Calu3 (cell line): Measurements from ENCODE around the gene SLC25A10. TPM values are rescaled to one million over a fixed set of nuclear protein-coding genes. Genes with fewer than 3 reads are reported as not detected.

Experiments used
- BruUV-seq: library from RNA; stranded (reverse); fragments of 400-500 nt; replicated peaks from 2 replicates; lab custom pipeline; 2021; lab: Mats Ljungman, UMichigan
- CTCF ChIA-PET: fragments of 300-600 bp; sonication (Branson Sonifier 250); formaldehyde crosslinking; loops from one replicate; lab custom pipeline; 2022; ENCODE audit warnings: antibody characterized with exemption; lab: Charles Lee
- DNase-seq: peaks from one replicate; pipeline ENCODE4 v3.0.0; 2022
- H3K27ac Mint-ChIP-seq: one replicate; pipeline ENCODE4 v1.8.0; 2022; ENCODE audit warnings: mixed read lengths; ENCODE audit not compliant: unreplicated experiment
- H3K27me3 Mint-ChIP-seq: one replicate; pipeline ENCODE4 v1.8.0; 2022; ENCODE audit warnings: mixed read lengths; ENCODE audit not compliant: unreplicated experiment
- H3K36me3 Mint-ChIP-seq: one replicate; pipeline ENCODE4 v1.8.0; 2022; ENCODE audit warnings: mild to moderate bottlenecking, moderate library complexity, mixed read lengths; ENCODE audit not compliant: insufficient read depth, unreplicated experiment
- H3K4me1 Mint-ChIP-seq: one replicate; pipeline ENCODE4 v1.8.0; 2022; ENCODE audit warnings: mild to moderate bottlenecking, low read depth, mixed read lengths; ENCODE audit not compliant: unreplicated experiment
- H3K4me3 Mint-ChIP-seq: one replicate; pipeline ENCODE4 v1.8.0; 2022; ENCODE audit warnings: mild to moderate bottlenecking, low read depth, moderate library complexity, mixed read lengths; ENCODE audit not compliant: unreplicated experiment
- H3K9me3 Mint-ChIP-seq: one replicate; pipeline ENCODE4 v1.8.0; 2022; ENCODE audit warnings: low read depth, mixed read lengths; ENCODE audit not compliant: unreplicated experiment
- CTCF ChIP-seq: fragments of 200-600 bp; IDR thresholded peaks from one replicate; pipeline ENCODE4 v1.8.0; 2022; ENCODE audit warnings: antibody characterized with exemption; ENCODE audit not compliant: unreplicated experiment
- intact Hi-C: fragments of 100-400 bp; cut with micrococcal nuclease; formaldehyde crosslinking; loops from one replicate; pipeline ENCODE4 v1.10.0; 2022; ENCODE audit not compliant: unreplicated experiment
- total RNA-seq: library from RNA; stranded (reverse); gene quantifications from 2 replicates; pipeline ENCODE4 v1.2.3, GENCODE V29; 2022

Gene SLC25A10
- total RNA-seq, 1 experiment from 2014 or later, result 72.3 TPM

- CTCF ChIA-PET, result interaction anchor here (0.6 to 1.1 kb wide), 3 partner anchors 108 to 348 kb away, joined by 3 to 4 read pairs (median 3); no protein-coding TSS in a partner anchor
- peaks cover 12% of the 10 kb centered on the region for H3K4me1 Mint-ChIP-seq
- H3K27me3 Mint-ChIP-seq, result no peaks in the 10 kb centered on the region
- no peaks in the 10 kb centered on the region for H3K9me3 Mint-ChIP-seq
- intact Hi-C loops, result no loop called here
- peak overlapping the region; percentile 85 for H3K27ac Mint-ChIP-seq
- peaks cover 64% of the 10 kb centered on the region for H3K36me3 Mint-ChIP-seq
- no peak for TF ChIP-seq CTCF
- peak overlapping the region; percentile 92 for H3K4me3 Mint-ChIP-seq
- DNase-seq, result peak; percentile 38
- no TSS peak for BruUV-seq
Measured at GRCh38 chr17:81713556-81714411, 1.7 kb downstream of the SLC25A10 start.

GRCh38 chr17:81714412-81715106 is 2.5 kb downstream of the SLC25A10 start:
- no TSS peak for BruUV-seq
- no peak for DNase-seq
- CTCF ChIA-PET, result interaction anchor here (1.1 kb wide), 1 partner anchor 107 kb away, joined by 3 read pairs; no protein-coding TSS in a partner anchor
- peak overlapping the region; percentile 92 for H3K4me3 Mint-ChIP-seq
- H3K27ac Mint-ChIP-seq, result no peak overlapping the region
- peaks cover 12% of the 10 kb centered on the region for H3K4me1 Mint-ChIP-seq
- peaks cover 63% of the 10 kb centered on the region for H3K36me3 Mint-ChIP-seq
- H3K9me3 Mint-ChIP-seq, result no peaks in the 10 kb centered on the region
- TF ChIP-seq CTCF, result no peak
- no peaks in the 10 kb centered on the region for H3K27me3 Mint-ChIP-seq
- intact Hi-C loops, result no loop called here

GRCh38 chr17:81715107-81715871 is 3.2 kb downstream of the SLC25A10 start:
- peaks cover 61% of the 10 kb centered on the region for H3K36me3 Mint-ChIP-seq
- intact Hi-C loops, result no loop called here
- H3K4me1 Mint-ChIP-seq, result peaks cover 10% of the 10 kb centered on the region
- BruUV-seq, result no TSS peak
- H3K9me3 Mint-ChIP-seq, result no peaks in the 10 kb centered on the region
- H3K27me3 Mint-ChIP-seq, result no peaks in the 10 kb centered on the region
- H3K27ac Mint-ChIP-seq, result no peak overlapping the region
- no peak for TF ChIP-seq CTCF
- CTCF ChIA-PET, result no interaction called here
- no peak for DNase-seq
- no peak overlapping the region for H3K4me3 Mint-ChIP-seq
